ENCODE data around the gene SGIP1.
A peak's percentile ranks its signal among the peaks of the same experiment; 100 is the strongest.

The SGIP1 gene

GRCh38 chr1:66546047-66546810, 12.3 kb downstream of the SGIP1 start:
- no peak for DNase-seq (ENCODE audit: low read depth)
- no peak overlapping the region for H3K4me3 ChIP-seq (ENCODE audit: low read depth, low read length)

- DNase-seq (ENCODE audit: low read depth) = no peak
Measured at GRCh38 chr1:66549017-66549416, 15.1 kb downstream of the SGIP1 start.

GRCh38 chr1:66550243-66550642, 16.3 kb downstream of the SGIP1 start:
- H3K4me3 ChIP-seq (ENCODE audit: low read depth, low read length) = no peak overlapping the region
- no peak for DNase-seq (ENCODE audit: low read depth)

More at GRCh38 chr1:66549017-66549416, 15.1 kb downstream of the SGIP1 start:
- H3K4me3 ChIP-seq (ENCODE audit: low read depth, low read length) = no peak overlapping the region

- no peak for DNase-seq (ENCODE audit: low read depth)
- no peak overlapping the region for H3K4me3 ChIP-seq (ENCODE audit: low read depth, low read length)
Measured at GRCh38 chr1:66552287-66552686, 18.3 kb downstream of the SGIP1 start.

- no peak for DNase-seq (ENCODE audit: low read depth)
- H3K4me3 ChIP-seq (ENCODE audit: low read depth, low read length) = no peak overlapping the region
Measured at GRCh38 chr1:66552829-66553228, 18.9 kb downstream of the SGIP1 start.

- H3K4me3 ChIP-seq (ENCODE audit: low read depth, low read length) = no peak overlapping the region
- DNase-seq (ENCODE audit: low read depth) = peak; percentile 60
Measured at GRCh38 chr1:66553846-66554245, 19.9 kb downstream of the SGIP1 start.

- H3K4me3 ChIP-seq (ENCODE audit: low read depth, low read length) = no peak overlapping the region
- no peak for DNase-seq (ENCODE audit: low read depth)
Measured at GRCh38 chr1:66556161-66556611, 22.2 kb downstream of the SGIP1 start.

GRCh38 chr1:66557157-66557556, 23.2 kb downstream of the SGIP1 start:
- no peak for DNase-seq (ENCODE audit: low read depth)
- H3K4me3 ChIP-seq (ENCODE audit: low read depth, low read length) = no peak overlapping the region

GRCh38 chr1:66559517-66559916, 25.6 kb downstream of the SGIP1 start:
- DNase-seq (ENCODE audit: low read depth) = no peak
- no peak overlapping the region for H3K4me3 ChIP-seq (ENCODE audit: low read depth, low read length)

- H3K4me3 ChIP-seq (ENCODE audit: low read depth, low read length) = no peak overlapping the region
- DNase-seq (ENCODE audit: low read depth) = no peak
Measured at GRCh38 chr1:66562561-66562960, 28.6 kb downstream of the SGIP1 start.

GRCh38 chr1:66563094-66563800, 29.3 kb downstream of the SGIP1 start:
- peak; percentile 65 for DNase-seq (ENCODE audit: low read depth)
- H3K4me3 ChIP-seq (ENCODE audit: low read depth, low read length) = no peak overlapping the region

- DNase-seq (ENCODE audit: low read depth) = peak; percentile 97
Measured at GRCh38 chr1:66563941-66564630, 30.1 kb downstream of the SGIP1 start.

GRCh38 chr1:66570196-66570595, 36.2 kb downstream of the SGIP1 start:
- no peak for DNase-seq (ENCODE audit: low read depth)
- H3K4me3 ChIP-seq (ENCODE audit: low read depth, low read length) = no peak overlapping the region

More at GRCh38 chr1:66563941-66564630, 30.1 kb downstream of the SGIP1 start:
- H3K4me3 ChIP-seq (ENCODE audit: low read depth, low read length) = no peak overlapping the region

- no peak overlapping the region for H3K4me3 ChIP-seq (ENCODE audit: low read depth, low read length)
- no peak for DNase-seq (ENCODE audit: low read depth)
Measured at GRCh38 chr1:66571789-66572188, 37.8 kb downstream of the SGIP1 start.

GRCh38 chr1:66575739-66576138, 41.8 kb downstream of the SGIP1 start:
- DNase-seq (ENCODE audit: low read depth) = peak; percentile 64
- no peak overlapping the region for H3K4me3 ChIP-seq (ENCODE audit: low read depth, low read length)

GRCh38 chr1:66576645-66577044, 42.7 kb downstream of the SGIP1 start:
- no peak overlapping the region for H3K4me3 ChIP-seq (ENCODE audit: low read depth, low read length)
- DNase-seq (ENCODE audit: low read depth) = no peak

GRCh38 chr1:66578841-66579240, 44.9 kb downstream of the SGIP1 start:
- DNase-seq (ENCODE audit: low read depth) = no peak
- H3K4me3 ChIP-seq (ENCODE audit: low read depth, low read length) = no peak overlapping the region

GRCh38 chr1:66580081-66580480, 46.1 kb downstream of the SGIP1 start:
- DNase-seq (ENCODE audit: low read depth) = no peak
- no peak overlapping the region for H3K4me3 ChIP-seq (ENCODE audit: low read depth, low read length)

GRCh38 chr1:66583021-66583420, 49.1 kb downstream of the SGIP1 start:
- no peak for DNase-seq (ENCODE audit: low read depth)
- H3K4me3 ChIP-seq (ENCODE audit: low read depth, low read length) = no peak overlapping the region

GRCh38 chr1:66585002-66585401, 51.0 kb downstream of the SGIP1 start:
- H3K4me3 ChIP-seq (ENCODE audit: low read depth, low read length) = no peak overlapping the region
- no peak for DNase-seq (ENCODE audit: low read depth)
